Limb (tissue), 2 donors: ENCODE data around the gene ALDH1A1.

Experiments
- DNase-seq, 2 donors: peaks; one replicate each; pipeline ENCODE4 v3.0.0-alpha.2; 2016; ENCODE audit errors: extremely low spot score in 2 of 2

The ALDH1A1 gene

DNA sequence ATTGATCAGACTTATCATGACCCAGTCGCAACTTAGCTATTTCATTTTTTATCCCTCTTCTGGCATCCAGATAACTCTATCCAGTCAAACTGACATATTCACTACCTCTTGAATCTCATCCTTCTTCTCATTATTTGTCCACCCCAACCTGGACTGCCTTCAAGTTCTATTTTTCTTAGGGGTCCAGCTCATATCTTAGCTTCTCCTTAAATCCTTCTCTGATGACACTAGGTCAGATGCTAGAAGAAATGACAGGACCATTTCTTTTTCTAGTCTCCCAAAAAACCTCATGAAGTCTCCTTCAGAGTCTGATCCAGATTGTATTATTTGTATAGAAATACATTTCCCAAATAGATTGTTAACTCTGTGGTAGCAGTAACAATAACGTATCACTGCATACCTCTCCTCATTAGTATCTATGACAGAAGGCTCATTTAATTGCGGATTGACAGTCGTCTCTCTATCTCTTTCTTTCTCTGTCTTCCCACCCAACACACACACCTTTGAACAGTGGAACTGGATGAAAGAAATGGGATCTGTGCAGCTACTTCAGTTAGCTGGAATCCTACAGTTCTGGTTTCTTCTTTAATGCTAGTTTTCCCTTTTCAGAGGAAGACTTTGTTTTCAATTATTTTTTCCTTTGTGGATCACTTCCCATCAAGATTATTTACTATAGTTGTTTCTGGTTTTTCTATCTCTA lies 33.5 kb downstream of the ALDH1A1 start:
- DNase-seq: no peak

DNA sequence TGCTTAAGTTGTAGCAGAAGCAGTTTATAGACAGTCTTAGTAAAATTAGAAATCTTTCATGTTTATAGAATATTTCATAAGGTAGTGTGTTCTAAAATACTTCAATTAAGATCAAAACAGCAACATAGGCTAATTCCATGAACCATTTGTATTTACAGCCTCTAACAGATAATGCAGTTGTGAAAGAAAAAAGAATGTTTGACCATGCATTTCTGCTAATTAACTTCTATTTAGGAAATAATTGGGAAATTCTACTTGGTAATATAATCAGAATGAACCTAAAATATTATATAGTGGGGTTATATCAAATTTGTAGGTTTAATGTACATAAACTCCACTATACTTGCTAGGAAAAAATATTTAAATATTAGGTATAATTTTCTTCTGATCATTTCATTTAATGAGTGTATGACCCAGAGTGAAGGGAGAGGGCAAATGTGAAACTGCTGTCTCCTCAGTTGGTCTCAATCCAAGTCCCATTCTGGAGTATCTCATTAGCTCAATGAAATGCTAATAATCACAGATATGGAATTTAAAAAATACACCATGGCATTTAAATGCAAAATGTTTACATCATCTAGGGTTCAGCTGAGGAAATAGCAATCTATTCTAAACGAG lies 34.9 kb downstream of the ALDH1A1 start:
- DNase-seq: no peak

DNA sequence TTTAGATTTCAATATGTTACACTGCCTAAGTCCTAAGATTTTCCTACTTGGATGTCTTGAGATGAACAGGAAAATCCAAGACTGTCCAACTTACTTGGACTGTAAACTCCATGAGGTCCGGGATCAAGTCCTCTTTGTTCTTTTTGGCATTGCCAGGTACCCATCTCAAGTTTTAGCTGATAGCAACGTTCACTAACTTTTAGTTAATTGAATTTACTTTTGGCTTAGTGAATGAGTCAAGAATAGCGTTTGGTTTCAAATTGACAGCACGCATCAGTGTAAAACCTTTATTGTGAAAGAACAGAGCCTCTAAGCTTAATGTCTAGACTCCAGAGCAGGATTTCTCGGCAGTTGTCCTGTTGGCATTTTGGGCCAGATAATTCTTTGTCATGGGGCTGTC lies 37.2 kb downstream of the ALDH1A1 start:
- DNase-seq: no peak

DNA sequence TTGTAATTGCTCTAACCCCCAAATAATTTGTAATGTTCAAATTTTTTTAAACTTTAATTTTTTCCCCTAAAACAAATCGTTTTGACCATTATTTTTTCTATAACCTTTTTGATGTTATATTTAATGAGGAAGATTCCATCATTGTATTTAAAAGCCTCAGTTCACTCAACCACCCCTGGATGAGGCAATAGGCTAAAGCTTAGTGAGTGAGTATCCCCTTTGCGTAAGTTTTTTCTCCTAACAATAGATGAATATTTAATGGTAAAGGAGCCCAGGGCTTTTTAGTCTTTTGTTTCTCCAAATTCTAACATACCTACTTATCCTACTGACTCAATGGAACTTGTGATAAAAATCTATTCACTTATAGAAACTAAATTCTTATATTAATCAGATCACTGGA lies 38.1 kb downstream of the ALDH1A1 start:
- no peak for DNase-seq

DNA sequence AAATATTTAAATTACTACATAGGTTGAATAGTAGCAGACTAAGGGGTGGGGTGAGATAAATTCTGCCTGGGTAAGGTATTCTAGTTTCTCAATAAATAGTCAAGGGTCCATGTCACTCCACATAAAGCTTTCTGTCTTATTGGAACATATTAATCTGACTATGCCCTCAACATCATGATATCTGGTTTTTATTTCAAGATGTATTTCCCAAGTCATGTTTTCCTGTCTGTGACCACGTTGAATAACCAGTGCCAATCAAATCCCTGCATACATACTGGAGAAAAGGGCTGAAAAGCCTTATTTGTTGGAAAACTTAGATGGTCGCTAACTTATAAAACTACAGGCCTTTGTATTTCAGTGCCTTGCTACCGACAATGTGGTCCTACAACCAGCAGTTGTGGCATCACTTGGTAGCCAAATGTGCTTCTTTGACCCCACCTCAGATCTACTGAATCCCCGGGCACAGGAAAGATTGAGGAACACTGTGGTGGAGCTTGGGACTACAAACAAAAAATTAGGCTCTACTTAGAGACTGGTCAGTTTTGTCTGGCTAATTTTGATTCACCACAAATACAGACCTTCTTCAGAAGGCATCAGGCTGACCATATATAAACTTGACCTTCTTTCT lies 39.4 kb downstream of the ALDH1A1 start:
- DNase-seq: no peak

DNA sequence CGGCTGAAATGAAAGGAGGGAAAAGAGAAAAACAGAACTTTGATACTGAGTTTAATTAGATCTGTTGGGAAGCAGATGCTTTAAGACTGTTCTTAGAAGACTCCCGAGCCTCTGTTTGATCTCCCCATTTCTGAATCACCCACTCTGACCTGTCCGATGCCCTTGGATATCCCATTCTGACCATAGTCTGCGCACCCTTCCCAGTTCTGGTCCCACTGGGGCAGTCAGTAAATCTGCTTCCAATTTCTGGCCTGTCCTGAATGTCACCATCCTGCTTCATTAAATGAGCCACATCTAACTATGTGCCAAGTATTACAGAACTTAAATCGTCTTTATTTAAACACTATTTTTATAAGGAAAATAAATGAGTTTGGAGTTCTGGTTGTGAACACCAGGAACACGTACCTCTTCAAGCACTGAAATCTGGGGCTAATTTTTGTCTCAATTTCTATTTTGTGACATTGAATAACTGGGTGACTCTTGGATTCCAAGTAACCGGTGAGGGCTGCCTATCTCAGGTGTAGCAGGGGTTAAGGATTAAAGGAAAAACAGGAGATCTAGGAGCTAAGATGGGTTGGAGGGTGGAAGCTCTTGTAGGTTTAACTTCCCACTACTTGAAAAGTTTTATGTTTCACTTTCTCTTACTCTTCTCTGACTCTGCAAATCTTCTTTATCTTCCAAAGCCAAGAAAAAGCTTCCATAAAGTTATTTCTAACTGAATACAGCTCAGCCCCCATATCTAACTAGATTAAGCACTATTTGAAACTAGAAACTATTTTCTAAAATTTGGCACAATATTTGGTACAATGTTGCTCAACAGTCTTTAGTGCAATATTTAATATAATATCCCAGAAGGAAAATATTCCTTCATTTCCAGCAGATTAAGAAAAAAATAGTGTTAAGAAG lies 40.1 kb downstream of the ALDH1A1 start:
- DNase-seq: no peak

DNA sequence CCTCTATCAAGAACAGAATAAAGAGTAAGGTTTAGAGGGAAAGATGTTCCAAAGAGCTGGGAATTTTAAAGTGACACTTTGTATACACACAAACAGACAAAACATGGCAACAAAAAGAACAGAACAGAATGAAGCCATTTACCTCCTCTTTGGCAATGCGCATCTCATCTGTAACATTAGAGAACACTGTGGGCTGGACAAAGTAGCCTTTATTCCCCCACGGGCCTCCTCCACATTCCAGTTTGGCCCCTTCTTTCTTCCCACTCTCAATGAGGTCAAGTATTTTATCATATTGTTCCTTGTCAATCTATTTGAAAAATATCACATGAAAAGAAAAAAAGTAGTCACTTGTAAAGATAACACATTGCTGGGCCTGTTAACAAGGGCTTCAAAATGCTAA lies 41.0 kb downstream of the ALDH1A1 start:
- no peak for DNase-seq

DNA sequence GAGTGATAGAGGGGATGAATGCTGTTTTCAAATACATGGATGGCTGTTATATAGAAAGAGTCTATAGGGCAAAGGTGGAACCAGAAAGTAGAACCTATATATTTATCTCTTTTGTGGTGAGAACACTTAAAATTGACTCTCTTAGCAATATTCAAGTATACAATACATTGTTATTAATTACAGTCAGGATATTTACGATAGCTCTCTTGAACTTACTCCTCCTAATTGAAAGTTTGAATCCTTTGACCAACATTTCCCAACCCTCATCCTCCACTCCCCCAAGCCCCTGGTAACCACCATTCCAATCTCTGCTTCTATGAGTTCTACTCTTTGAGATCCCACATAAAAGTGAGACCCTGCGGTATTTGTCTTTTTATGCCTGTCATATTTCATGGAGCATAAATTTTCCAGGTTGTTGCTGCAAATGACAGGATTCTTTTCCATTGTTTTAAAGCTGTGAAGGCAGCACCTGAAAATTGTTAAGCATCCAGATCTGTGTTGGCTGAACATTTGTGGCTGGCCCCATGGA lies 41.5 kb downstream of the ALDH1A1 start:
- no peak for DNase-seq

DNA sequence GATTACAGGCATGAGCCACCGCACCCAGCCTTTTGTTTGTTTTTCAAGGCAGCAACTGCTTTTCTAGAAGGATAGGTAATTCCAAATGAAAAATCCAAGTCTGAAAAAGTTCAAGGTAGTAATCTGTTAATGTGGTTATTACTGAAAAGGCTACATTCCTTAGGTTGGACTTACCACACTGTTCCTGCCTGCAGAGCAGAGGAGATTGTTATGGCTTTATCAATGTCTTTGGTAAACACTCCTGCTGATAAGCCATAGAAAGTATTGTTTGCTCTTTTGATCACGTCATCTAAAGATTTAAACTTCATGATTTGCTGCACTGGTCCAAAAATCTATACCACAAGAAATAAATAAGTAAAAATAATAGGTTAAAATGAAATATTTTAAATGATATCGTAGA lies 43.4 kb downstream of the ALDH1A1 start:
- DNase-seq: no peak

DNA sequence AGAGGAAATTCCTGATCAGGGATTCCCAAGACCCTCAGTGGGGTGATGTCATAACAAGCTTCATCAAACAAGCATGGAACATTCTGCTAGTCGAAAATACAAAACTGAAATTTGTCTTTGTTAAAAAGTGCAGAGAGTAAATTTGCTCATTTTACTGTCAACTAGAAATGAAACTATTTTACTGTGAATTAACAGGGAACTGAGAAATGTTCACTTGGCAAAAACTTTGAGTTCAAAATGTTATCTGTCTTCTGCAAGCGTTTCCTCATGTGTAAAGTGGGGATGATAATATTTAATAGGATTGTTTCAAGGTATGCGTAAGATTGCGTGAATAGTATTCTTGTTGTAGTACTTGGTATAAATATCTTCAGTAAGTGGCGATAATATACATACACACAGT lies 45.4 kb downstream of the ALDH1A1 start:
- DNase-seq: no peak

DNA sequence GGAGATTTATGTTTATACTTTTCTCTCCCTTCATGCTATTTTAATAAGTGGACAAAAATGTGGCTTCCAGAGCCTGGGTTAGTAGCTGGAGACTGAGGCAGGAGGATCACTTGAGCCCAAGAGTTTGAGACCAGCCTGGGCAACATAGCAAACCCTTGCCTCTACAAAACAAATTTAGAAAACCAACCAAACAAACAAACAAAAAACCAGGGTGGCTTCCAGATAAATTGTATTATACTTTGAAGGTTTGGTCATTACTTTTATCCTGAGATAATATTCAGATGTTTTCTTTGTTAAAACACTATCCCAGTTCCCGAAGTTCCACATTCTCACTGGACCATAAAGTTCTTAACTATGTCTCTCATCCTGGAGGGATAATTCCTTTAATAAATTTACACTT lies 46.0 kb downstream of the ALDH1A1 start:
- no peak for DNase-seq

DNA sequence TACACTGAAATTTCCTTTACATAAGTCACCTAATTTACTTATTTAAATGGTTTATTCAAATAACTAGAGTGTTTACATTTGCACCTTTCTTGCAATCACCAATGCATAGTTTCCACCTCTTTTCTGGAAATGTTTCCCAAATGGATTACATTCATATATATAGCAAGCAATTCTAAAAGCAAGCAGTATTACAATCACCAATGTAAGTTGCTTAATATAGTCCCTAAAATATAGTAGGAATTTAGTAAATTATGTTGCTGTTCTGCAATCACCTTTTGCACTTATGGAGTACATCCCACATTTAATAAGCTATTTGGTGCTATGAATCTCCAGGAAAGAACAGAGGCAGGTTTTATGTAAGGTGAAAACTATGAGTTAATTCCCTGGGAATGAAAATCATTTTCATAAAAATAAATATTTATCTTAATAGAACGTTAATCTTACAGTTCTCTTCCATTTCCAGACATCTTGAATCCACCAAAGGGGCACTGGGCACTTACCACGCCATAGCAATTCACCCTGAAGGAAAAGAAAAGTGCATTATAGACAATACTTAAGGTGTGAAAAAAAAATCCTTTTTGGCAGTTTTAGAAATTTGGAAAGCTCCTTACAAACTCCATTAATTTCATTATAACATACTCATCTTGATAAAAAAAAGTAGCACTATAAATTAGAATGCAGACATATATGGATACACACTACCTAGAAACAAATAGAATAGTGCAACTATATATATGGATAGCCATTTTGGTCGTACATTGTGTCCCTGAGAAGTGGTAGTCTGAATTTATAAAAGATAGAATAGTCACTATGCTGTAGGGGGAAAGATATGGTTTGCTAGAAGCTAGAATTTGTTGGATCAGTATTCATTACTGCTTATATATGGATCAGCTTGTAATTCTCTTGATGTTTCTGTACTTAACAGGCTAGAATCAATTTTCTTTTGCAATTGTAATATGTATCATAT lies 47.1 kb downstream of the ALDH1A1 start:
- DNase-seq: no peak

DNA sequence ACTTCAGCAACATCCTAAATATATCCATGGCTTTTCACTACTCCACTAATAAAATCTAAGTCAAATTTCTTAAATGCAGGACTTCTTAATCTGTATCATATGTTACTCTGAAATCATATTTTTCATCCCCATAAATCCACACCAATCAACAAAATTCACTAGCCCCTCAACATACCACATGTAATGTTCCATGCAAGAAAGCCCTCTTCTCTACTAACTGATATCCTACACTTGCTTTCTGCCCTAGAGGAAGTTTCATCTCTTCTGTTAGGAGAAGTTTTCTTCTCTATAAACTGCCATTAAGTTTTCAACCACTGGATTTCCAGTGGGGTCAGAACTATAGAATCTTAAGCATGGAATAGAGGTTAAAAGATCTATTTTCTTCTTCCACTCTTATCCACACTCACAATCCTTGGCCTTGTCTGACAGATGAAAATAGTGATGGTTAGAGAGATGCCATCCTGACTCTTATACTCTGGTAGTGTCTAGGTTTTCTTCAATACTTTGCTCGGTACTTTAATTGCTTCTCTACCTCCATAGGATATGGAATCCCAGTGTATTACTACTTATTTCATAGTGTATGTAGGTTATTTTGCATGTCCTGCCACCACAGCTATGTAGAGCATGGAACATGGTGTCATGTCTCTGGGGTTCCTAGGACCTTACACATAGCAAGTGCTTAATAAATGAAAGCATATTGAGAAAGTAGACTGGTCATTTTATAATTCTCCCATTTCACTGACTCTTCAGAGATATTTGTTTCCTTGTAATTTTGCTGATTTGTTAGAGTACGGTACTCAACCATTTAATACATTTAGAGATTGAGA lies 48.4 kb downstream of the ALDH1A1 start:
- DNase-seq: no peak

DNA sequence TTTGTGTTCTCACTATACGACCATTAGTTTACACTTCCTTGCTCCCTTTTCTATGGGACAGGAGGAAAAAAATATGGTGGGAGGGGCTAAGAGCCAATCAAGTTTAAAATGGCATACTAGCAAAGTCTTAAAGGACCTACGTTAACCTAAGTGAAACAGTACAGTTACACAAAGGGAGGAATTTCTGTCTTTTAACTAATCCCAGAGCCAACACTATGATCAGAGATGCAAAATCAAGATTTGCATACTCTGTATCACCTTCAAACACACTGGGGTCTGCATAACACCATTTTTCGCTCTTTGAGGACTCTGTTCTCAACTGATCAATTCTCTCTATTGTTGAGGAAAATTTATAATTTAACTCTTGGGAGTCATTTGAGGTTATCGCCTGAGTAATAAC lies 49.8 kb downstream of the ALDH1A1 start:
- DNase-seq: no peak

DNA sequence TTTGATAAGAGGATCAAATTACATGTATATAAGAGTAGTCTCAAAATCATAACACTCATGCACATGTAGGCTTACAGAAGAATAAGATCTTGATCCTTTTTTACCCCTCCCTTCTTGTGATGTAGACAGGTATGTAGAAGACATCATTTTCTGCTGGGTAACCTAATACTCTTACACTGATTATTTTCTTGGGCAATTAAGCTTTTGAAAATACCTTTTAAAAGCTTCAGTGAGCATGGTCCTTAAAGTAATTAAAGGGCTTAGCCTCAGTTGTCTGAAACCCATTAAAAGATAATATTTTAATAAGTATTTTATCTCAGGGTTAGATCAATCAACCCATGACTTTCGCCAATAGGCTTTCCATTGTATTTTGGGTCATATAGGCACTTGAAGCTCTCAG lies 50.6 kb downstream of the ALDH1A1 start:
- no peak for DNase-seq

DNA sequence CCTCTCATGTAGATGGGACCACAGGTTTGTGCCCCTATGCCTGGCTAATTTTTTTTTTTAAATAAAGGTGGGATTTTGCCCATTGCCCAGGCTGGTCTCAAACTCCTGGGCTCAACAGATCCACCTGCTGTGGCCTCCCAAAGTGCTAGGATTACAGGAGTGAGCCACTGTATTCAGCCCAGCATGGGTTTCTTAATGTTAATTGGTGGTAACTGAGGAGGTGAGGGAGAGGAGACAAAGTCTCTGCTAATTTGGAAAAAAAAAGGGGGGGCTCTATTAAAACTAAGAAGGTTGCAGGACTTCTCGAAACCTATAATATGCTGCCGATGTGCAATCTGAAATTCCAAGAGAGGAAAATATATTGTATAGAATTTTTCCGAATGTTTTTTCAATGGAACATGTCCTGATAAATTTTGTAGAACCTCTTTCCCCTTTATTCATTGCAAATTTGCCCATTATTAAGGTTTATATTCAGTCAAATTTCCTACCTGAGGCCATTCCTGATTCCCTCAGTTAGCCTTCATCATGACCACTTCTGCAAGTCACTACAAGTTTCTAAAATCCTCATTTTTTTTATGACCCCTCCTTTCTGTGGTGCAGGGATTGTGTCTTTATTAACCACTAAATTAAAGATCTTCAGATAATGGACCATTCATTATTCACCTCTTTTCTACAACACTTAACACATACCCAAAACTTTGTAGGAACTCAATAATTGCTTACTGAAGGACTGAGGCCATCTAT lies 52.9 kb downstream of the ALDH1A1 start:
- DNase-seq: no peak

DNA sequence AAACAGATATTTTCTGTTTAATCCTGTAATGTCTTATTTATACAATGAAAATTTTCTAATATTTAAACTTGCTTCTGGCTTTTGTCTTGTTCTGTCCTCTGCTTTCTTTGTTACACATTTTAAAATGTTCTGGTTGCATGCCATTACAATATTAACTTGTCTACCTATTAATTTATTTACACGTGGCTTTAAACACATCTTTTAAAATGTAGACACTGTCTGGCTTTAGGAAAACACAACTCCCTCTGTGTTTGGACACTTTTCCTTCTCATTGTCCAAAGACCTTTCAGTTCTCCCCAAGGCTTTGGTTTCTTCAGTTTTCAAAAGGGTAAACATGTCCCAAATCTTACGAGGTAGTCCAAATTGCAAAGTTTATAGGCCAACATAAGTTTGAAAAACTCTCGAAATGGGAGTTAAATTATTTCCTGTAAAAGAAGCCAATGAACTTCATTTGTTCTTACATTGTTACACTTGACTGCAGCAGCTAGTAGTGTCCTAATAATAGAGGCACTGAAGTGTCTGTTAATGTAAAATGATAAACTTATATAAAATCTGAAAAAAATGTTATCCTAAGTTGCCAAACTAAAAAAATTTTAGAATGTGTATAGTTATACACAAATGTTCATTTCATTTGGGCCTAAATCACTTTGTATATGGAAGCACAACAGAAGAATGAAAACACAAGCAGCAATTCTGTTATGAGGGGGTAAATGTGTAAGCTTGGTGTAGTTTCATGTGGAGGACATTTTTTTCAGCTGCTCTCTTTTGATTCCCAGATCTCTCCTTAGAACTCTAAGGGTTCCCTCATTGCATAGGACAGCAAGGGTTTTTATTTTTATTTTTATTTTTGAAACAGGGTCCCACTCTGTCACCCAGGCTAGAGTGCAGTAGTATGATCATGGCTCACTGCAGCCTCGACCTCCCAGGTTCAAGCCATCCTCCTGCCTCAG lies 53.8 kb downstream of the ALDH1A1 start:
- no peak for DNase-seq

DNA sequence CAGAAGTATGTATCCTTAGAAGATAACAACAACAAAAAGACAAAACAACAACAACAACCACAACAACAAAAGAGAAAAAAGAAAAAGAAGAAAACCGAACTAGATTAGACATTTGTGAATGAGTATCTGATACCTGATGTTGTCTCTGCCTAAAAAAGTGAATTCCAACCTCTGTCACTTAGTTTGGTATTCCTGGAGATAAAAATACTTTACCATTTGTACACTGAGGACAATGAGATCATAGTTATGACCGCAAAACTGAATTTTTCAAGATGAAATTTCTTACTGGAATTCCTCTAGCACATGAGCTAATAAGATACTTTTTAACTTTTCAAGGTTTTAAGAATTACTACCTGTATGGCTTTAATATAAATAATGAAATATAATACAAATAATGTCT lies 54.5 kb downstream of the ALDH1A1 start:
- no peak for DNase-seq
